ENCODE results near the gene KCNQ4. TPM values are rescaled to one million over a fixed set of nuclear protein-coding genes. Genes with fewer than 3 reads are reported as not detected.

The KCNQ4 gene
- total and polyA plus RNA-seq, 2 of the 13 experiments (the other 11 are each of a cell fraction or from before 2014, with no cell fraction given), result 0.02 to 0.09 TPM

GRCh38 chr1:40824591-40825434 is 41.2 kb downstream of the KCNQ4 start (continued):
- TF ChIP-seq KDM4B (CRISPR knock-in tag; IDR thresholded peaks at IDR 0.05) (no peak), SKI (IDR thresholded peaks at IDR 0.05; ENCODE audit: partially characterized antibody) (no peak), ZNF225 (CRISPR knock-in tag; IDR thresholded peaks at IDR 0.05) (no peak), ZNF775 (CRISPR knock-in tag; IDR thresholded peaks at IDR 0.05; ENCODE audit: borderline replicate concordance) (no peak), USF2 (IDR thresholded peaks at IDR 0.05; ENCODE audit: low read depth, low read length) (no peak), USF2 (CRISPR knock-in tag; IDR thresholded peaks at IDR 0.05; ENCODE audit: borderline replicate concordance) (no peak), SIX1 (CRISPR knock-in tag; IDR thresholded peaks at IDR 0.05; ENCODE audit: borderline replicate concordance) (no peak), DRAP1 (CRISPR knock-in tag; IDR thresholded peaks at IDR 0.05) (0 out of 2 replicates have a peak, but pooled peaks have one; percentile 14), ZNF768 (CRISPR knock-in tag; IDR thresholded peaks at IDR 0.05) (peak; percentile 99), SATB2 (CRISPR knock-in tag; IDR thresholded peaks at IDR 0.05) (no peak), ZNF331 (CRISPR knock-in tag; IDR thresholded peaks at IDR 0.05) (0 out of 2 replicates have a peak, but pooled peaks have one; percentile 18), CBFB (CRISPR knock-in tag; IDR thresholded peaks at IDR 0.05) (no peak), ELF1 (CRISPR knock-in tag; IDR thresholded peaks at IDR 0.05) (no peak), ZNF510 (CRISPR knock-in tag; IDR thresholded peaks at IDR 0.05; ENCODE audit: low read depth) (no peak), HNRNPUL1 (IDR thresholded peaks at IDR 0.05; ENCODE audit: low read depth, low read length) (no peak), MLLT10 (CRISPR knock-in tag; IDR thresholded peaks at IDR 0.05) (no peak), ZNF589 (CRISPR knock-in tag; conservative IDR thresholded peaks at IDR 0.05) (no peak), ZNF143 (CRISPR knock-in tag; IDR thresholded peaks at IDR 0.05) (no peak), SIN3B (IDR thresholded peaks at IDR 0.05; ENCODE audit: low read length) (no peak), RCOR2 (CRISPR knock-in tag; IDR thresholded peaks at IDR 0.05) (0 out of 2 replicates have a peak, but pooled peaks have one; percentile 16), NFE2L1 (CRISPR knock-in tag; IDR thresholded peaks at IDR 0.05; ENCODE audit: borderline replicate concordance) (no peak), ZNF350 (CRISPR knock-in tag; IDR thresholded peaks at IDR 0.05; ENCODE audit: borderline replicate concordance, low read depth) (no peak), MAFK (conservative IDR thresholded peaks at IDR 0.05 in 1 of 2, IDR thresholded peaks at IDR 0.05 in 1 of 2; ENCODE audit: low read length in 2 of 2) (no peak), TRIM22 (IDR thresholded peaks at IDR 0.05) (no peak), TBX3 (IDR thresholded peaks at IDR 0.05; ENCODE audit: borderline replicate concordance) (no peak), KLF16 (CRISPR knock-in tag; IDR thresholded peaks at IDR 0.05) (no peak)

Data from HepG2 (cell line).